CD8-positive, alpha-beta memory T cell (primary cell): Measurements from ENCODE around the gene TTLL8. TPM values are rescaled to one million over a fixed set of nuclear protein-coding genes. Genes with fewer than 3 reads are reported as not detected.
A peak's percentile ranks its signal among the peaks of the same experiment; 100 is the strongest.

Experiments
- CTCF ChIA-PET: fragments of 350-600 bp; sonication (Branson Sonifier 250); formaldehyde crosslinking; loops from one replicate; lab custom pipeline; 2021; ENCODE audit warnings: antibody characterized with exemption; lab: Charles Lee
- POLR2A ChIA-PET: fragments of 350-600 bp; sonication (Branson Sonifier 250); formaldehyde crosslinking; loops from one replicate; lab custom pipeline; 2021; ENCODE audit warnings: antibody characterized with exemption; lab: Charles Lee
- DNase-seq, 5 donors: peaks; one replicate each; pipeline versions ENCODE4 v3.0.0 to v3.0.0-alpha.2; 2020 to 2022; ENCODE audit warnings: mixed read lengths in 1 of 5
- H3K27ac ChIP-seq: one replicate; pipeline ENCODE4 v1.7.0; 2013; ENCODE audit warnings: low read depth, mild to moderate bottlenecking, low read length, moderate library complexity
- H3K27me3 ChIP-seq: 2 replicates; pipeline ENCODE4 v1.7.0; 2013; ENCODE audit warnings: low read length, mild to moderate bottlenecking; ENCODE audit not compliant: insufficient read depth, poor library complexity, severe bottlenecking
- H3K36me3 ChIP-seq: 2 replicates; pipeline ENCODE4 v1.7.0; 2013; ENCODE audit warnings: mild to moderate bottlenecking, low read length, moderate library complexity; ENCODE audit not compliant: insufficient read depth
- H3K4me1 ChIP-seq: 2 replicates; pipeline ENCODE4 v1.7.0; 2013; ENCODE audit warnings: mild to moderate bottlenecking, low read length, moderate library complexity; ENCODE audit not compliant: insufficient read depth
- H3K4me3 ChIP-seq: 2 replicates; pipeline ENCODE4 v1.7.0; 2013; ENCODE audit warnings: mild to moderate bottlenecking, low read length
- H3K9me3 ChIP-seq: 2 replicates; pipeline ENCODE4 v1.7.0; 2013; ENCODE audit warnings: mild to moderate bottlenecking, low read length
- H3K27ac Mint-ChIP-seq, 8 donors: one replicate each; pipeline ENCODE4 v1.8.0; 2020 to 2021; ENCODE audit warnings: mixed read lengths in 8 of 8, mild to moderate bottlenecking in 6 of 8, inconsistent platforms in 3 of 8, moderate library complexity in 3 of 8
- H3K27me3 Mint-ChIP-seq, 2 donors: one replicate each; pipeline ENCODE4 v1.8.0; 2020 to 2021; ENCODE audit warnings: mixed read lengths in 2 of 2, mild to moderate bottlenecking in 1 of 2, moderate library complexity in 1 of 2
- H3K36me3 Mint-ChIP-seq, 3 donors: one replicate each; pipeline ENCODE4 v1.8.0; 2020 to 2021; ENCODE audit warnings: mixed read lengths in 3 of 3, inconsistent platforms in 1 of 3, mild to moderate bottlenecking in 1 of 3
- H3K4me1 Mint-ChIP-seq, 3 donors: one replicate each; pipeline ENCODE4 v1.8.0; 2020 to 2021; ENCODE audit warnings: mixed read lengths in 3 of 3, inconsistent platforms in 1 of 3, mild to moderate bottlenecking in 1 of 3
- H3K4me3 Mint-ChIP-seq, 7 donors: one replicate each; pipeline ENCODE4 v1.8.0; 2020 to 2021; ENCODE audit warnings: mixed read lengths in 7 of 7, mild to moderate bottlenecking in 6 of 7, moderate library complexity in 4 of 7, inconsistent platforms in 2 of 7
- H3K9me3 Mint-ChIP-seq, 5 donors: one replicate each; pipeline ENCODE4 v1.8.0; 2020 to 2022; ENCODE audit warnings: mixed read lengths in 5 of 5, mild to moderate bottlenecking in 3 of 5, moderate library complexity in 2 of 5, inconsistent platforms in 1 of 5
- polyA plus RNA-seq: library from polyadenylated mRNA; unstranded; fragments of 300-500 nt; fragmentation: Illumina TruSeq; gene quantifications from one replicate; pipeline ENCODE4 v1.2.3, GENCODE V29; 2021
- total RNA-seq, 2 experiments: library from RNA; stranded (reverse); gene quantifications; one replicate each; pipeline ENCODE4 v1.2.3, GENCODE V29; 2021

TTLL8 gene
- total and polyA plus RNA-seq, 3 experiments from 2014 or later, result not detected

DNA sequence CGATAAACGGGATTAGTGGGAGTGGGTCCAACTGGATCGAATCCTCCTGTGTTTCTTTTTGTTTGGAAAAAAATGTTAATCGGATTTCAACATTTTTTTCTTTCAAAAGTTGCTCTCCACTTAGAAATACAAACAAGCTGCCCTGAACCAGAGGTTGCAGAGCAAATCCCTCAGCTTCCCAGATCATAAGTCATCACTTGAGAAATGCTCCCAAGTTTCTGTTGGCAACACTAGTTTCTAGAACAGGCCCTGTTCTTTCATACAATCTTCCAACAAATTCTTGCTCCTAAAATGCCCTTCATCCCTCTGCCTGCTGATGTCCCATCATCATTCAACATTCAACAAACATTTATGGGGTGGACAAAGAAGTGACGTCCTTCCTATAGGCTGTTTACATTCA, 28.4 kb upstream of the TTLL8 start:
- Mint-ChIP-seq H3K4me1 (peaks cover 0 to 9% (median 0%) of the 10 kb centered on the region in 3 donors), H3K9me3 (no peaks in the 10 kb centered on the region), H3K27ac (peak overlapping the region in 2 of 8 donors; percentile 39 to 66), H3K4me3 (peak overlapping the region in 3 of 7 donors; percentile 19 to 89 (median 43)), H3K36me3 (no peaks in the 10 kb centered on the region), H3K27me3 (peaks cover 1 to 15% of the 10 kb centered on the region in 2 donors)
- Histone ChIP-seq H3K27ac (no peak overlapping the region), H3K4me3 (no peak overlapping the region), H3K4me1 (no peaks in the 10 kb centered on the region), H3K36me3 (no peaks in the 10 kb centered on the region), H3K27me3 (no peaks in the 10 kb centered on the region), H3K9me3 (no peaks in the 10 kb centered on the region)
- ChIA-PET CTCF (no interaction called here), POLR2A (no interaction called here)
- no peak for DNase-seq

DNA sequence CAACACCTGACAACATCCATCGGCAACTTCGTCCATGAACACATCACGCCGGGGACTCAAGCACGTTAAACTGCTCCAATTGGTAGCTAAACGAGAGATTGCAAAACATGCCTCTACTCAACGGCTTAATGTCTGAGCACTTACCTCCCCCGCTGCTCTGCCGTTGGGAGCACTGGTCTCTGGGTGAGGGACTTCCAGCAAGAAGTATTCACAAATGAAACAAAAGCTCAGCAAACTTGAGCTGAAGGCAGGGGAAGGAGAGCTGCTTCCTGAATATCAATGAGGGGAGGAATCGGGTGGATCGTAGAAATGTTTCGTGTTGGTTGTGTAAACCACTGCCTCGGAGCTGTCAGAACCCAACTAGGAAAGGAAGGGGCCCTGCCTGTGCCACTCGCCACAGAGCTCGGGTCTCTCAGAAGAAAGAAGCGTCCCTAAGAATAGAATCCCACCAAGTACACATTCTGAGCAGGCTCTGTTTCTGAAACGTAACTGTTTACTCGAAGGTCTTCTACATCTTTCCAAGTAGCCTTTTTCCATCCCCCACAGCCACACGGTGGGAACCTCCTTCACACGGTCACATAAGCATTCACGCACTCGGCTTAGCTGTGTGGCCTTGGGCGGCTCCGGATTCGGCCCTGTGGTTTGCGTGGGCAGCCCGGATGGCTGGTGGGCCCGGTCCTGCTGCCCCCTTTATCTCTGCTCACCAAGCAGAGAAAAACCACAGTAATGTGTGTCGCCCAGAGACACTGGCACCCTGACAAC, 27.3 kb upstream of the TTLL8 start, which contains the start of gene MLC1:
Gene MLC1, minus strand, starts transcription at position 216 of the 762 bp plus-strand sequence. CDS start 524 bp downstream, outside the sequence.
- Histone ChIP-seq H3K27ac (no peak within 1 kb of the TSS), H3K27me3 (no peaks in the 10 kb centered on the region), H3K4me1 (no peaks in the 10 kb centered on the region), H3K36me3 (no peaks in the 10 kb centered on the region), H3K4me3 (peak within 1 kb of the TSS; percentile 53), H3K9me3 (no peaks in the 10 kb centered on the region)
- H3K9me3 Mint-ChIP-seq, result no peaks in the 10 kb centered on the region
- peak within 1 kb of the TSS in 1 of 7 donors; percentile 40 for H3K4me3 Mint-ChIP-seq
- peaks cover 1 to 19% of the 10 kb centered on the region in 2 donors for H3K27me3 Mint-ChIP-seq
- CTCF ChIA-PET, result interaction anchor here (0.9 to 1.0 kb wide), 2 partner anchors 35 to 318 kb away, joined by 3 read pairs; no protein-coding TSS in a partner anchor
- POLR2A ChIA-PET, result no interaction called here
- H3K36me3 Mint-ChIP-seq, result no peaks in the 10 kb centered on the region
- H3K4me1 Mint-ChIP-seq, result peaks cover 0 to 9% (median 0%) of the 10 kb centered on the region in 3 donors
- H3K27ac Mint-ChIP-seq, result peak within 1 kb of the TSS in 4 of 8 donors; percentile 15 to 93 (median 69)
- peak in 2 of 5 donors; percentile 6 to 17 for DNase-seq

DNA sequence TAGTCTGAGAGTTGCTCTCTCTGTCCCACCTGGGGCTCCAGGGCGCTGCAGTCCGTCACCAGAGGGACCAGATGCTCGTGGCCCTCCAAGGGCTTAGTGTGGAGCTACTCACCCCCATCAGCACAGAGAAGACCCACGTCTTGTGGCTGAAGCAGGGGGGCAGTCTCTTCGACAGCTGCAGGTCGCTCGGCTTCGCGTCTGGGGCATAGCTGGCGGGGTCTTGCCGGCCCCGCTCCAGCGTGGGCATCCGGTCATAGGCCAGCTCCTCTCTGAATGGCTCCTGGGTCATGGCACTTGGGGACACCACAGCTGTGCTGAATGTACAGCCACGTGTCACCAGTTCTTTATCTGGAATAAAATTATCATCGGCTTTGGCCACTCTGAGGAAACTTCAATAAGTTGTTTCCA, 26.5 kb upstream of the TTLL8 start:
- peak overlapping the region in 3 of 8 donors; percentile 56 to 93 (median 68) for H3K27ac Mint-ChIP-seq
- H3K27me3 ChIP-seq, result no peaks in the 10 kb centered on the region
- H3K27ac ChIP-seq, result no peak overlapping the region
- H3K4me3 ChIP-seq, result no peak overlapping the region
- CTCF ChIA-PET, result no interaction called here
- H3K9me3 ChIP-seq, result no peaks in the 10 kb centered on the region
- H3K4me1 ChIP-seq, result no peaks in the 10 kb centered on the region
- peaks cover 0 to 9% (median 0%) of the 10 kb centered on the region in 3 donors for H3K4me1 Mint-ChIP-seq
- H3K9me3 Mint-ChIP-seq, result no peaks in the 10 kb centered on the region
- no peaks in the 10 kb centered on the region for H3K36me3 Mint-ChIP-seq
- POLR2A ChIA-PET, result no interaction called here
- H3K27me3 Mint-ChIP-seq, result peaks cover 1 to 19% of the 10 kb centered on the region in 2 donors
- H3K36me3 ChIP-seq, result no peaks in the 10 kb centered on the region
- no peak for DNase-seq
- H3K4me3 Mint-ChIP-seq, result peak overlapping the region in 1 of 7 donors; percentile 40

DNA sequence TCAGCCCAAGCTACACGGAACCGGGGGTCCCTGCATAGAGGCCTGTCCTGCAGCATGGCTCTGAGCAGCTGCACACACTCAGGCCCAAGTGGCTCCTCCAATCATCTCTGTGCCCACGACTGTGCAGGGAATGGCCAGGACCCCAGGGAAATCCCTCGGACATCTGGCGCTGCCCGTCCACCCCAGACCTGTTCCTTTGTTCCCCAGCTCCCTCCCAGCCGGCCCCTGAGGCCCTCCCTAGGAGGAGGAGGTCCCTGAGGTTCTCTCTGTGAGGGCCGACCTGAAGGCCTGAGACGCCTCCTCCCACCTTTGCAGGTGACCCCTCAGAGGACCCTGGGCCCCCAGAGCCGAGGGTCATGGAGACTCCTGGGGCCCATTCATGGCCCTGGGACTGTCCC, 26.0 kb upstream of the TTLL8 start:
- H3K9me3 ChIP-seq, result no peaks in the 10 kb centered on the region
- H3K36me3 ChIP-seq, result no peaks in the 10 kb centered on the region
- Mint-ChIP-seq H3K4me1 (peaks cover 0 to 9% (median 0%) of the 10 kb centered on the region in 3 donors), H3K27me3 (peaks cover 1 to 19% of the 10 kb centered on the region in 2 donors), H3K36me3 (no peaks in the 10 kb centered on the region), H3K27ac (peak overlapping the region in 1 of 8 donors; percentile 68), H3K9me3 (no peaks in the 10 kb centered on the region), H3K4me3 (peak overlapping the region in 1 of 7 donors; percentile 37)
- no peak overlapping the region for H3K4me3 ChIP-seq
- ChIA-PET CTCF (no interaction called here), POLR2A (no interaction called here)
- H3K4me1 ChIP-seq, result no peaks in the 10 kb centered on the region
- no peak overlapping the region for H3K27ac ChIP-seq
- no peaks in the 10 kb centered on the region for H3K27me3 ChIP-seq
- no peak for DNase-seq

DNA sequence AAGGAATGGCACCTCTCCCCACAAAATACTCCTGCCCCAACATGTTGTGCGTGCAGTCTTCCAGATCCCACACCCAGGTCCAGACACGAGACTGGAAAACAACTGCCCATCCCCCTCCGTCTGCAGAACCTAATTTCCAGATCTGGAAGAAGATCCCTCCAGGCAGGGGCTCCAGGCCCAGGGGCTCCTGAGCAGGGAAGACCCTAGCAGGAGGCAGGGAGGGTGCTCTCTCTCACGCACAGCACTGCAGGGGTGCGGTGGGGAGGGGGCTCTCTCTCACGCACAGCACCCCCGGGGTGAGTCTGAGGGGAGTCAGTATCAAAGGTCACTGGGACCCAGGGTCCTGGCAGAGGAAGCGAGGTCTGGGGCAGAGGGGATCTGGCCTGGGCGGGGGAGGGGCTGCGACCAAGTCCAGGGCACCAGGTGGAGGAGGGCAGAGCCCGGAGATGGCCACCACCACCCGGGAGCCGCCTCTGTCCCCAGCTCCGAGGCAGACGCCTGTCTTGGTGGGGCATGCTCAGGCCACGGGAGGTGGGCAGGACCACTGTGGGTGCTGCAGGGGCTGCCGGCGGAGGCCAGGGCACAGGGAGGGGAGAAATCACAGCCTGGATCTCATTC, 25.5 kb upstream of the TTLL8 start:
- DNase-seq, result no peak
- no peaks in the 10 kb centered on the region for H3K36me3 Mint-ChIP-seq
- POLR2A ChIA-PET, result no interaction called here
- Histone ChIP-seq H3K4me3 (no peak overlapping the region), H3K27me3 (no peaks in the 10 kb centered on the region), H3K36me3 (no peaks in the 10 kb centered on the region), H3K4me1 (no peaks in the 10 kb centered on the region), H3K9me3 (no peaks in the 10 kb centered on the region), H3K27ac (no peak overlapping the region)
- H3K9me3 Mint-ChIP-seq, result no peaks in the 10 kb centered on the region
- H3K27me3 Mint-ChIP-seq, result peaks cover 1 to 19% of the 10 kb centered on the region in 2 donors
- H3K4me1 Mint-ChIP-seq, result peaks cover 0 to 9% (median 0%) of the 10 kb centered on the region in 3 donors
- H3K27ac Mint-ChIP-seq, result peak overlapping the region in 1 of 8 donors; percentile 83
- CTCF ChIA-PET, result no interaction called here
- no peak overlapping the region for H3K4me3 Mint-ChIP-seq

DNA sequence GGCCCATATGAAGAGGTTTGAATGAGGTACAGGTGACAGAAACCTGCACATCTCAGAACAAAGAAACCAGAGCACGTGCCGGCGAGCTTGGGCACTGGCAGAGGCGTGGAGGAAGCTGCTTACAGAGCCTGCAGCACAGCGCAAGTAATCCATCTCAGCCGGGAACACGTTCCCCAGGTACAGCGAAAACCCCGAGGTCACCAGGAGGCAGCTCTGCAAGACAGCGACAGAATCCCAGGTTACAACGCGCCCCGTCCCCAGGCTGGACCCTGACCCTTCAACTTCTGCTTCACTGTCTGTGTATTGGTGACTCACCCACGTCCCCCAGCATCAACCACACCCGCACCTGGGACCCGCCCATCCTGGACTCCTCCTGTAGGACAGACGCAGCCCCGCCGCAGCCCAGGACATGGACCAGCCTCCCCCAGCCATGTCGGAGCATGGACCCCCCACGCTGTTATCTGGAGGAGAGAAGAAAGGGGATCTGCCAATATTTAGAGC, 24.9 kb upstream of the TTLL8 start:
- H3K27me3 Mint-ChIP-seq, result peaks cover 1 to 19% of the 10 kb centered on the region in 2 donors
- peaks cover 0 to 9% (median 0%) of the 10 kb centered on the region in 3 donors for H3K4me1 Mint-ChIP-seq
- POLR2A ChIA-PET, result no interaction called here

DNA sequence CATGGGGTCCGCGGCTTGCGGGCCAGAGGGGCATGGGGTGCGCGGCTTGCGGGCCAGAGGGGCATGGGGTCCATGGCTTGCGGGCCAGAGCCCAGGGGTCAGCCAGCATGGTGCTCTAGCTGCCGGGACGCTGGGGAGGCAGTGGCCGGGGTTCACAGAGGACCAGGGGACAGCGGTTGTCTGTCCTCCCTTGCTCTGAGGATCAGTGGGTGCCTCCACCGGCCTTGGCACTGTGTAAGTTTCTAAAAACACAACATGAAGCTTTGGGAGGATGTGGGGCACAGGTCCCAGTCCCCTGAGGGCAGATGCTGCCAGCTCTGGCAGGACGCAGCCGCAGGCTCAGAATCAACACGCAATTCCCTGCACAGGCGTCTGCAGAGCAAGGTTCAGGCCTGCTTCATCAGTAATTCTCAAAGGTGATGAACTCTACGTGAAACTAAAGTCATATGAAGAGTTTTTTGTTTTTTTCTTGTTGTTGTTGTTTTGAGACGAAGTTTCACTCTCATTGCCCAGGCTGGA, 24.2 kb upstream of the TTLL8 start:
- Histone ChIP-seq H3K4me1 (no peaks in the 10 kb centered on the region), H3K9me3 (no peaks in the 10 kb centered on the region), H3K36me3 (no peaks in the 10 kb centered on the region), H3K27ac (no peak overlapping the region), H3K4me3 (no peak overlapping the region), H3K27me3 (no peaks in the 10 kb centered on the region)
- ChIA-PET CTCF (no interaction called here), POLR2A (no interaction called here)
- Mint-ChIP-seq H3K27me3 (peaks cover 1 to 16% of the 10 kb centered on the region in 2 donors), H3K9me3 (no peaks in the 10 kb centered on the region), H3K27ac (peak overlapping the region in 1 of 8 donors; percentile 22), H3K4me3 (no peak overlapping the region), H3K36me3 (no peaks in the 10 kb centered on the region), H3K4me1 (peaks cover 0 to 9% (median 0%) of the 10 kb centered on the region in 3 donors)
- no peak for DNase-seq

More for the DNA sequence above, 24.9 kb upstream of the TTLL8 start:
- Mint-ChIP-seq H3K27ac (peak overlapping the region in 1 of 8 donors; percentile 32), H3K9me3 (no peaks in the 10 kb centered on the region), H3K4me3 (peak overlapping the region in 1 of 7 donors; percentile 25), H3K36me3 (no peaks in the 10 kb centered on the region)
- H3K27ac ChIP-seq, result no peak overlapping the region
- no peak for DNase-seq
- H3K9me3 ChIP-seq, result no peaks in the 10 kb centered on the region
- no peaks in the 10 kb centered on the region for H3K4me1 ChIP-seq
- H3K27me3 ChIP-seq, result no peaks in the 10 kb centered on the region
- no peaks in the 10 kb centered on the region for H3K36me3 ChIP-seq
- CTCF ChIA-PET, result no interaction called here
- H3K4me3 ChIP-seq, result no peak overlapping the region
